ENCODE data around the gene USP6NL. TPM values are rescaled to one million over a fixed set of nuclear protein-coding genes. Genes with fewer than 3 reads are reported as not detected.

Gene USP6NL
- total RNA-seq, 4 donors from 2014 or later, result 13.2 to 24.6 (median 19.4) TPM

DNA sequence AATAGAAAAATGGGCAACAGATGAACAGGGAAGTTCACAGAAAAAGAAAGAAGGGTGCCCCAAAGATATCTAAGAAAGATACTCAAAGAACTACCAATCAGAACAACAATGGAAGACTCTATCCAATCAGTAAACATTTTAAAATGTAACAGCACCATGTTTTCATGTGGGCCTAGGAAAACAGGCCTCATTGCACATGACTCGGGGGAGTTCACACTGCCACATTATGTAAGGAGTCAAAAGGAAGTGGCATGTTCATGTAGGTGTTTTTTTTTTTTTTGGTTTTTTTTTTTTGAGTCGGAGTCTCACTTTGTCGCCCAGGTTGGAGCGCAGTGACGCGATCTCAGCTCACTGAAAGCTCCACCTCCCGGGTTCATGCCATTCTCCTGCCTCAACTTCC, 132.2 kb downstream of the USP6NL start:
- TF ChIP-seq, protein P1, sequence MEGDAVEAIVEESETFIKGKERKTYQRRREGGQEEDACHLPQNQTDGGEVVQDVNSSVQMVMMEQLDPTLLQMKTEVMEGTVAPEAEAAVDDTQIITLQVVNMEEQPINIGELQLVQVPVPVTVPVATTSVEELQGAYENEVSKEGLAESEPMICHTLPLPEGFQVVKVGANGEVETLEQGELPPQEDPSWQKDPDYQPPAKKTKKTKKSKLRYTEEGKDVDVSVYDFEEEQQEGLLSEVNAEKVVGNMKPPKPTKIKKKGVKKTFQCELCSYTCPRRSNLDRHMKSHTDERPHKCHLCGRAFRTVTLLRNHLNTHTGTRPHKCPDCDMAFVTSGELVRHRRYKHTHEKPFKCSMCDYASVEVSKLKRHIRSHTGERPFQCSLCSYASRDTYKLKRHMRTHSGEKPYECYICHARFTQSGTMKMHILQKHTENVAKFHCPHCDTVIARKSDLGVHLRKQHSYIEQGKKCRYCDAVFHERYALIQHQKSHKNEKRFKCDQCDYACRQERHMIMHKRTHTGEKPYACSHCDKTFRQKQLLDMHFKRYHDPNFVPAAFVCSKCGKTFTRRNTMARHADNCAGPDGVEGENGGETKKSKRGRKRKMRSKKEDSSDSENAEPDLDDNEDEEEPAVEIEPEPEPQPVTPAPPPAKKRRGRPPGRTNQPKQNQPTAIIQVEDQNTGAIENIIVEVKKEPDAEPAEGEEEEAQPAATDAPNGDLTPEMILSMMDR (IDR thresholded peaks at IDR 0.05; ENCODE audit: low read depth), result no peak

DNA sequence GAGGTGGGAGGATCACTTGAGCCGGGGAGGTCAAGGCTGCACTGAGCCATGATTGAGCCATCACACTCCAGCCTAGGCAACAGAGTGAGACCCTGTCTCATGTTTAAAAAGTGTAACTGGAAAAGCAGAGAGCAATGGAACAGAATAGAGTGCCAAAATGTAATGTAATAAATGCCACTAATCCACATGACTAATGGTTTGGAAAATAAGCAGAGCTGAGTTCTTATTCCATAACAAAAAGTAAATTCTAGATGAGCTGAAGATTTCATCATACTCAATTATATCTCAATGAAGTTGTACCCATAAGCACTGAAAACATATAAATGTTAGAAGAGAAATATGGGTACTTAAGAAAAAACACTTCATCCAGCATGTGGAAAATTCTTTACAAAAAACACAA, 132.6 kb downstream of the USP6NL start:
- TF ChIP-seq, protein P1 (IDR thresholded peaks at IDR 0.05; ENCODE audit: low read depth), result no peak

- TF ChIP-seq, protein P1 (IDR thresholded peaks at IDR 0.05; ENCODE audit: low read depth), result no peak
Measured at GRCh38 chr10:11475831-11476434, 135.5 kb downstream of the USP6NL start.

GRCh38 chr10:11473128-11473760, 138.2 kb downstream of the USP6NL start:
- TF ChIP-seq, protein P1 (IDR thresholded peaks at IDR 0.05; ENCODE audit: low read depth), result no peak

DNA sequence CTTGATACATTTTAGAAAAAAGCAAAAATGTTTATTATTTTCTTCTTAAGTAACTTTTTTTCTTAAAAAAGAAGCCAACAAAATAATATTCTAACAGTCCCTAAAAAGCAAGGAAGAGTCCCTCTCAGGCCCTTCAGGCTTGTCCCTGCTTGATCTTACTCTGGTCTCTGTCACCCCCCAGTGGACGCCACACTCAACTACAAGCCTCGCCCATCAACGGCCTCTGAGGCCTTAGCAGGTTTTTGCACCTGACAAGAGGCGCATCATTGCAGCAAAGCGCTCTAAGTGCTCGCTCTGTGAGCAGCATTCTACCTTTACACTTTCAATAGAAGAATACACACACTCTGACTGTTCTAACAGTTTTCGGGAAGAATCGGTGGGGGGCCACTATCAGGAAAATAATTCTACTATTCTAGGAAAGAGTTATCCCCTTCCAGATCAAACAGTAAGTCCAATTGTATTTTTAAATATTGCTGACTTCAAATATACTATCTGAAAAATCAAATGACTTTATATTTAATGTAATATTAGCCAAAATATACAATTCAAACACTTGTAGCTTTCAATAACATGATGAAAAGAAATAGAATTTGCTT, 139.2 kb downstream of the USP6NL start:
- TF ChIP-seq, protein P1 (IDR thresholded peaks at IDR 0.05; ENCODE audit: low read depth), result no peak

DNA sequence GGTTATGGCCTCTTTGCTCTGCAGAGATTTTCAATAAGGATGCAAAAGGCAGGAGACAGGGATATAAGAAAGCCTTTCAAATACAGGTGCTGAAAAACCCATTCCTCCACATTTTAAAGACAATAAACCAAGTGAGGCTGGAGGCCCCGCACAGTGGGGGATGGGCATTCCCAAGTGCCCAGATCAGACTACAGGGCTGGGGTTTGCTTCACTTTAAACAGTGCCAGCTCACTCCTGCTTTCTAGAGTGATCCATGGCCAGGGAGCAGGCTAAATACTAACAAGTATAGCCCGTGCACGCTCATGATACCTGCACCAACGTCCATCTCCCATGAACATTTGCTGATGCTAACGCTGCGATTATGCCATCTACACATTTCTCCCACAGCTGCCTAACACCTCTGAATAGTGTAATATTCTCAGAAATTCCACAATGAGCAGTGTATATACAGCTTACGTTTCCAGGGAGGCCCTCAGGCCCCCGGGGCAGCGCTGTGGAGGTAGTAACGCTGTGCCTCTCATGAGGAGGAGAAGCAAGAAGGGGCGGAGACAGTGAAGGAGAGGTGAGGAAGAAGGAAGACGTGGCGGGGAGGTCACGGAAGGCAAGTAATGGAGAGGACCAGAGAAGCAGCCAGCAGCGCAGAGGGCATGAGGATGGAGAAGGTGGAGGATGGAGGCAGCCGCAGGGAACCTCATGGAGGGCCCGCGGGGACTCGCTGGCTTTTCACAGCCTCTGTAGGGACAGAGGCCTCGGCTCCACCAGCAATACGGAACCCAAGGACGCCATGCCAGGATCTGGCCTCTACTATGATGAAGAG, 141.7 kb downstream of the USP6NL start:
- TF ChIP-seq, protein P1 (IDR thresholded peaks at IDR 0.05; ENCODE audit: low read depth), result no peak
